Panc1 (cell line): ENCODE measurements around the gene SH2B2. TPM values are rescaled to one million over a fixed set of nuclear protein-coding genes. Genes with fewer than 3 reads are reported as not detected.

Experiments used
- ATAC-seq: fragments of 200-7000 bp; cut with Tn5 transposase; 2 replicates; pipeline ENCODE4 v1.9.1; 2020; ENCODE audit warnings: mild to moderate bottlenecking, moderate library complexity
- BruUV-seq: library from RNA; stranded (reverse); fragments of 400-500 nt; replicated peaks from 2 replicates; lab custom pipeline; 2021; lab: Mats Ljungman, UMichigan
- CTCF ChIA-PET: fragments of 300-600 bp; sonication (Branson Sonifier 250); formaldehyde crosslinking; loops from one replicate; lab custom pipeline; 2022; ENCODE audit warnings: antibody characterized with exemption; lab: Charles Lee
- POLR2A ChIA-PET: fragments of 300-600 bp; sonication (Branson Sonifier 250); formaldehyde crosslinking; loops from one replicate; lab custom pipeline; 2022; ENCODE audit warnings: antibody characterized with exemption; lab: Charles Lee
- DNase-seq: peaks from one replicate; pipeline ENCODE4 v3.0.0-alpha.2; 2010; ENCODE audit warnings: low read depth, low spot score
- H3K27ac ChIP-seq: 2 replicates; pipeline ENCODE4 v1.5.1; 2011; ENCODE audit warnings: mild to moderate bottlenecking, low read length, inconsistent platforms
- H3K27me3 ChIP-seq: fragments of 200-500 bp; sonication (Bioruptor generic); 2 replicates; pipeline ENCODE4 v1.6.0; 2014; ENCODE audit warnings: low read length, inconsistent platforms; ENCODE audit not compliant: control insufficient read depth, insufficient read depth
- H3K36me3 ChIP-seq: fragments of 200-500 bp; sonication (Bioruptor generic); 2 replicates; pipeline ENCODE4 v1.5.1; 2014; ENCODE audit warnings: inconsistent platforms, mild to moderate bottlenecking, low read length, moderate library complexity; ENCODE audit not compliant: control insufficient read depth, insufficient read depth
- H3K4me1 ChIP-seq: 2 replicates; pipeline ENCODE4 v1.5.1; 2011; ENCODE audit warnings: inconsistent platforms, mild to moderate bottlenecking, low read length, moderate library complexity; ENCODE audit not compliant: control insufficient read depth, insufficient read depth
- H3K4me3 ChIP-seq, 2 experiments: 2 replicates each; pipeline ENCODE4 v1.5.1; 2011 to 2012; ENCODE audit warnings: low read depth in 2 of 2, low read length in 2 of 2, mild to moderate bottlenecking in 2 of 2, inconsistent platforms in 1 of 2, moderate library complexity in 1 of 2
- H3K9me3 ChIP-seq: fragments of 200-500 bp; sonication (Bioruptor generic); 2 replicates; pipeline ENCODE4 v1.5.1; 2014; ENCODE audit warnings: low read depth, mild to moderate bottlenecking, inconsistent platforms, low read length, moderate library complexity; ENCODE audit not compliant: control insufficient read depth, insufficient read depth
- POLR2AphosphoS5 ChIP-seq: IDR thresholded peaks from 2 replicates; pipeline ENCODE4 v1.6.1; 2012; ENCODE audit warnings: mild to moderate bottlenecking, low read depth, low read length, moderate library complexity
- SIN3A ChIP-seq: IDR thresholded peaks from 2 replicates; pipeline ENCODE4 v1.6.1; 2012; ENCODE audit warnings: low read depth, mild to moderate bottlenecking, low read length, moderate library complexity, borderline replicate concordance; ENCODE audit not compliant: insufficient read depth
- TCF7L2 ChIP-seq: IDR thresholded peaks from 2 replicates; pipeline ENCODE4 v1.6.1; 2011; ENCODE audit warnings: mild to moderate bottlenecking, low read depth, low read length, inconsistent platforms
- in situ Hi-C: cut with HindIII; loops from 2 replicates; pipeline ENCODE4 v1.10.0; 2016; ENCODE audit warnings: low sequenced_read_pairs, low pct_unique_long_range_greater_than_20kb
- intact Hi-C: fragments of 100-400 bp; cut with micrococcal nuclease; formaldehyde crosslinking; loops from one replicate; pipeline ENCODE4 v1.10.0; 2022; ENCODE audit not compliant: unreplicated experiment
- total RNA-seq: library from RNA; stranded (reverse); gene quantifications from one replicate; pipeline ENCODE4 v1.2.1, GENCODE V29; 2021; ENCODE audit not compliant: unreplicated experiment
- TF ChIP-seq, protein P1 (sequence below), 2 experiments: IDR thresholded peaks; 2 replicates each; pipeline ENCODE4 v1.6.1; 2011 to 2012; ENCODE audit warnings: low read depth in 2 of 2, control low read depth in 1 of 2, low read length in 1 of 2, mild to moderate bottlenecking in 1 of 2, moderate library complexity in 1 of 2; ENCODE audit not compliant: insufficient read depth in 1 of 2
- TF ChIP-seq, protein P2 (sequence below): fragments of 450-650 bp; IDR thresholded peaks from 2 replicates; pipeline ENCODE4 v1.5.1; 2017; ENCODE audit warnings: mild to moderate bottlenecking

Gene SH2B2
- total RNA-seq, 1 experiment from 2014 or later, result 2.8 TPM

DNA sequence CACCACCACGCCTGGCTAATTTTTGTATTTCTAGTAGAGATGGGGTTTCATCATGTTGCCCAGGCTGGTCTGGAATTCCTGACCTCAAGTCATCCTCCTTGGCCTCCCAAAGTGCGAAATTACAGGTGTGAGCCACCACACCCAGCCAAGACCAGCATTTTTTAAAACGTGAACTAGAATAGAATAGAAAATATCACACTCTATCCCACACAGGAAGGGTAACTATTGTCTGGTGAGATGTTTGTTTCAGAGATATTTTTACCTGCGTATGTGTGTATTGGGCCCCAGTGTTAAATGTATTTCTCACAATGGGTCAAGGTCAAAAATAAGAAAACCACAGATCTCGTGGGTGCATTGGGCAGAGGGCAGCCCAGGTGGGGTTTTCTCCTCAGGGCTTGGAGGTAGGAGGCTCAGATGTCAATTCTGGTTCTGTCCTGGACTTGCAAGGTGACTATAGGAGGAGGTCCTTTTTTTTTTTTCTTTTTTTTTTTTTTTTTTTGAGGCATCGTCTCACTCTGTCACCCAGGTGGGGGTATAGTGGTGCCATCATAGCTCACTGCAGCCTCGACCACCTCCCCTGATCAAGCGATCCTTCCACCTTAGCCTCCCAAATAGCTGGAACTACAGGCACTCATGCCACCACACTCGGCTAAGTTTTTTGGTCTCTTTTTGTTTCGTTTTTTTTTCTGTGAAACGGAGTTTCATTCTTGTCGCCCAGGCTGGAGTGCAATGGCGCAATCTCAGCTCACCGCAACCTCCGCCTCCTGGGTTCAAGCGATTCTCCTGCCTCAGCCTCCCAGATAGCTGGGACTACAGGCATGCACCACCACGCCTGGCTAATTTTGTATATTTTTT, 19.0 kb downstream of the SH2B2 start:
- H3K36me3 ChIP-seq, result no peaks in the 10 kb centered on the region
- no peak for DNase-seq
- H3K27ac ChIP-seq, result no peak overlapping the region
- in situ Hi-C loops (no loop called here), intact Hi-C loops (no loop called here)
- BruUV-seq, result no TSS peak
- peaks cover 3% of the 10 kb centered on the region; the same call in 1 of the 2 replicates for H3K4me1 ChIP-seq
- TF ChIP-seq TCF7L2 (no peak), POLR2AphosphoS5 (no peak), SIN3A (no peak)
- TF ChIP-seq, protein P1, sequence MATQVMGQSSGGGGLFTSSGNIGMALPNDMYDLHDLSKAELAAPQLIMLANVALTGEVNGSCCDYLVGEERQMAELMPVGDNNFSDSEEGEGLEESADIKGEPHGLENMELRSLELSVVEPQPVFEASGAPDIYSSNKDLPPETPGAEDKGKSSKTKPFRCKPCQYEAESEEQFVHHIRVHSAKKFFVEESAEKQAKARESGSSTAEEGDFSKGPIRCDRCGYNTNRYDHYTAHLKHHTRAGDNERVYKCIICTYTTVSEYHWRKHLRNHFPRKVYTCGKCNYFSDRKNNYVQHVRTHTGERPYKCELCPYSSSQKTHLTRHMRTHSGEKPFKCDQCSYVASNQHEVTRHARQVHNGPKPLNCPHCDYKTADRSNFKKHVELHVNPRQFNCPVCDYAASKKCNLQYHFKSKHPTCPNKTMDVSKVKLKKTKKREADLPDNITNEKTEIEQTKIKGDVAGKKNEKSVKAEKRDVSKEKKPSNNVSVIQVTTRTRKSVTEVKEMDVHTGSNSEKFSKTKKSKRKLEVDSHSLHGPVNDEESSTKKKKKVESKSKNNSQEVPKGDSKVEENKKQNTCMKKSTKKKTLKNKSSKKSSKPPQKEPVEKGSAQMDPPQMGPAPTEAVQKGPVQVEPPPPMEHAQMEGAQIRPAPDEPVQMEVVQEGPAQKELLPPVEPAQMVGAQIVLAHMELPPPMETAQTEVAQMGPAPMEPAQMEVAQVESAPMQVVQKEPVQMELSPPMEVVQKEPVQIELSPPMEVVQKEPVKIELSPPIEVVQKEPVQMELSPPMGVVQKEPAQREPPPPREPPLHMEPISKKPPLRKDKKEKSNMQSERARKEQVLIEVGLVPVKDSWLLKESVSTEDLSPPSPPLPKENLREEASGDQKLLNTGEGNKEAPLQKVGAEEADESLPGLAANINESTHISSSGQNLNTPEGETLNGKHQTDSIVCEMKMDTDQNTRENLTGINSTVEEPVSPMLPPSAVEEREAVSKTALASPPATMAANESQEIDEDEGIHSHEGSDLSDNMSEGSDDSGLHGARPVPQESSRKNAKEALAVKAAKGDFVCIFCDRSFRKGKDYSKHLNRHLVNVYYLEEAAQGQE (IDR thresholded peaks at IDR 0.05; ENCODE audit: insufficient read depth in 1 of 2, low read depth in 2 of 2, low read length in 1 of 2), result no peak
- TF ChIP-seq, protein P2, sequence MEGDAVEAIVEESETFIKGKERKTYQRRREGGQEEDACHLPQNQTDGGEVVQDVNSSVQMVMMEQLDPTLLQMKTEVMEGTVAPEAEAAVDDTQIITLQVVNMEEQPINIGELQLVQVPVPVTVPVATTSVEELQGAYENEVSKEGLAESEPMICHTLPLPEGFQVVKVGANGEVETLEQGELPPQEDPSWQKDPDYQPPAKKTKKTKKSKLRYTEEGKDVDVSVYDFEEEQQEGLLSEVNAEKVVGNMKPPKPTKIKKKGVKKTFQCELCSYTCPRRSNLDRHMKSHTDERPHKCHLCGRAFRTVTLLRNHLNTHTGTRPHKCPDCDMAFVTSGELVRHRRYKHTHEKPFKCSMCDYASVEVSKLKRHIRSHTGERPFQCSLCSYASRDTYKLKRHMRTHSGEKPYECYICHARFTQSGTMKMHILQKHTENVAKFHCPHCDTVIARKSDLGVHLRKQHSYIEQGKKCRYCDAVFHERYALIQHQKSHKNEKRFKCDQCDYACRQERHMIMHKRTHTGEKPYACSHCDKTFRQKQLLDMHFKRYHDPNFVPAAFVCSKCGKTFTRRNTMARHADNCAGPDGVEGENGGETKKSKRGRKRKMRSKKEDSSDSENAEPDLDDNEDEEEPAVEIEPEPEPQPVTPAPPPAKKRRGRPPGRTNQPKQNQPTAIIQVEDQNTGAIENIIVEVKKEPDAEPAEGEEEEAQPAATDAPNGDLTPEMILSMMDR, result no peak
- CTCF ChIA-PET, result no interaction called here
- POLR2A ChIA-PET, result no interaction called here
- H3K27me3 ChIP-seq, result no peaks in the 10 kb centered on the region
- no peaks in the 10 kb centered on the region for H3K9me3 ChIP-seq
- no peak overlapping the region for H3K4me3 ChIP-seq
- no peak for ATAC-seq

DNA sequence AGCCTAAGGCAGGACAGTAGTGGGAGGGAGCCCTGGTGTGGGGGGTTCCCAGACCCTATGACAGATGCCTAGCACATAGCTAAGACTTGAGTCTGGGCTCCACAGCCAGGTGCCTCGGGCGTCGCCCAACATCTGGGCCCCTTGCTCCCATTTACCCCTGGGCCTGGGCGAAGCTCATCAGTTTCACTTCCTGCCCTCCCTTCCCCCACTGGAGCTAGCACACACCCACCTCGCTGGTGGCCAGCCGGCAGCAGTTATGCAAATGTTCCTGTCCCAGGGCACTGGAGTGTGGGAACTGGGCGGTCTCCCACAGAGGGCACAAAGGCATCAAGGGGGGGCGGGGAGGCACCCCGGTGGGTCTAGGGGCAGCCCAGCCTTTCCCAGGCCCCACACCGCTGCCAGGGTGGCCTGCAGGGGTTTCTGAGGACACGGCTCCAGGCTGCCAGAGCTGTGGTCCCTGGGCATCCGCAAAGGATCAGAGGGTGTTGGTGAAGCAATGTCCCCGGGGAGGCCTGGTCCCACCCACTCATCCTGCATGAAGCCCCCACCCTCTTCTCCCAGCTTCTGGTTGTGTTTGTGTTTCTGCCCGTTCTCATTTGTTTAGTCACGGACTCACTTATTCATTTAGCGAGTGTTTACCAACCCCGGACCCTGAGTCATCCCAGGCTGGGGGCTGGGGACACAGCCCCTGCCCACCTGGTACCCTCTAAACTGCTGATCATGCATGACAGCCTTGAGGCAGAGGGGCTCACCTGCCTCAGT, 20.4 kb downstream of the SH2B2 start:
- no peaks in the 10 kb centered on the region for H3K36me3 ChIP-seq
- no peaks in the 10 kb centered on the region for H3K27me3 ChIP-seq
- no peak overlapping the region for H3K4me3 ChIP-seq
- peaks cover 3% of the 10 kb centered on the region; the same call in 1 of the 2 replicates for H3K4me1 ChIP-seq
- DNase-seq (no peak), ATAC-seq (peak; percentile 42; the same call in 1 of the 2 replicates)
- POLR2A ChIA-PET, result no interaction called here
- in situ Hi-C loops (no loop called here), intact Hi-C loops (no loop called here)
- CTCF ChIA-PET, result no interaction called here
- TF ChIP-seq SIN3A, result no peak
- TF ChIP-seq, protein P2, result no peak
- TF ChIP-seq TCF7L2, result no peak
- TF ChIP-seq, protein P1 (IDR thresholded peaks at IDR 0.05; ENCODE audit: insufficient read depth in 1 of 2, low read depth in 2 of 2, low read length in 1 of 2), result no peak
- TF ChIP-seq POLR2AphosphoS5, result no peak
- H3K9me3 ChIP-seq, result no peaks in the 10 kb centered on the region
- no TSS peak for BruUV-seq
- H3K27ac ChIP-seq, result no peak overlapping the region
